ENCODE measurements around the gene MAMSTR.
"Not testable (repeated sequence)": the region's sequence is repeated elsewhere in the genome, so short reads cannot be mapped to it uniquely, and the experiment has no call there.

MAMSTR gene, protein sequence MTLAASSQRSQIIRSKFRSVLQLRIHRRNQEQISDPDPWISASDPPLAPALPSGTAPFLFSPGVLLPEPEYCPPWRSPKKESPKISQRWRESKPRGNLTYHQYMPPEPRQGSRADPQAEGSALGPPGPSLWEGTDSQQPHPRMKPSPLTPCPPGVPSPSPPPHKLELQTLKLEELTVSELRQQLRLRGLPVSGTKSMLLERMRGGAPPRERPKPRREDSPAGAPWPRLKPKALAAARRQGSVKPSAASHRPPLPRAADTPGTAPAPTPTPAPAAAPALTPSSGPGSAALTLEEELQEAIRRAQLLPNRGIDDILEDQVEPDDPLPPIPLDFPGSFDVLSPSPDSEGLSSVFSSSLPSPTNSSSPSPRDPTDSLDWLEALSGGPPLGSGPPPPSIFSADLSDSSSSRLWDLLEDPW

DNA sequence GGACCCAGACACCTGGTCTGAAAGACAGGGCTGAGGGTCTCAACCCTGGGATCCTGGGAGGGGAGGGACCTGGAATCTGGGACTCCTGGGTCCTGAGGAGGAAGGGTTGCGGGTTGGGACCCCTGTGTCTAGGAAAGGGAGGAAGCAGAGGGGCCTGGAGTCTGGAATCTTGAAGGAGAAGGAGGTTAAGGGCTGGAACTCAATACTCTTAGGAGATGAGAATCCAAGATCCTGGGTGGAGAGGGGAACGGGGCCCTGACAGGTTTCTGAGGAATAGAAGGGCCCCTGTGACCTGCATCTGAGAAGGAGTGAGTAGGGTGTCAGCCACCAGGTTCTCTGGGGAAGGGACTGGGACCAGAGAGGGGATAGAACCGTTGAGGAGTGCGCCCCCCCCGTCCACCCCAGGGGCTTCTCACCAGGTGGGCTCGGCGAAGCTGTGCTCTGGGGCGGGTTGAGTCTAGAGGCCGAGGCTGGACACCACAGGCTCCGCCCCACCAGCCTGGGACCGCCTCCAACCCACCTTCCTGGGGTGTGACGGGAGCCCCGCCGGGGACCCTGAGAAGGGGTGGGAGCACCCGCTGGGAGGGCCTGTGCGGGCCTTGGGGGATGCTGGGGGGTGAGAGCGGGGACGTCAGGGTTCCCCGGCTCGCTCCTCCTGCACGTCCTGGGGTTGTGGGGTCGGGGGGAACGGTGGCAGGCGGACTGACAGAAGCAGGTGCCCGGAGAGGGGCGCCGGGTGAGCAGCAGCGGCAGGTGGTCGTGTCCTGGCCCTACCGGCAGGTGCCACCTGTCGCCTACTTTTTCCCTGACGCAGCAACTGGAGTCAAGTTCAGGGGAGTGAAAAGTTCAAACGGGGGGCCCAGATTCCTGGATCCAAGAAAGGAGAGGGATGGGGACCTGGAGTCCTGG, at the start of gene MAMSTR:
Gene MAMSTR (minus strand): TSS at position 463 of the 909 bp plus-strand sequence. CDS start 694 bp downstream, outside the sequence.
- no peak for DNase-seq

DNA sequence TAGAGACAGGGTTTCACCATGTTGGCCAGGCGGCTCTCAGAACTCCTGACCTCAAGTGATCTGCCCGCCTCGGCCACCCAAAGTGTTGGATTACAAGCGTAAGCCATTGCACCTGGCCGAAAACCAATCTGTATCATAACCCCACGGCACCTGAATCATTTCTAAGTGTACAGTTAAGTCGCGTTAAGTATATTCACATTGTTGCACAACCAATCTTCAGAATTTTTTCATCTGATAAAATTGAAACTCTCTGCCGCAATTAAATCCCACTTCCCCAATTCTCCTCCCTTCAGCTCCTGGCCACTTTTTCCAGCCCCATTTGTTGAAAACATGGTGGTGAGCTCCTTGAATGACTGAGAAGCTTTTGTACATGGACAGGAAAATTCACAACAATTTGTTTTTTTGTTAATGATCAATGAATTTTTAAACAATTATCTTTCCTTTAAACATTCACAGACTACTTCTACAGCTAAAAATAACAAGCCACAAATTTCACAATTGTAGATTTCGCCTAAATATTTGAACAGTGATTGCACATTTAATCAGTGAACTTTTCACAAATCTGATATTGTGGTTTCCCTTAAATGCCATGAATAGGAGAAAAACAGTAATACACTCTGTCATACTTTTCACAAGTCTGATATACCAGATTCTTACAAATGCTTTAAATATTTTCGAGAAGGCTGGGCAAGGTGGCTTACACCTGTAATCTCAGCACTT, 49.6 kb upstream of the MAMSTR start:
- DNase-seq, result no peak

DNA sequence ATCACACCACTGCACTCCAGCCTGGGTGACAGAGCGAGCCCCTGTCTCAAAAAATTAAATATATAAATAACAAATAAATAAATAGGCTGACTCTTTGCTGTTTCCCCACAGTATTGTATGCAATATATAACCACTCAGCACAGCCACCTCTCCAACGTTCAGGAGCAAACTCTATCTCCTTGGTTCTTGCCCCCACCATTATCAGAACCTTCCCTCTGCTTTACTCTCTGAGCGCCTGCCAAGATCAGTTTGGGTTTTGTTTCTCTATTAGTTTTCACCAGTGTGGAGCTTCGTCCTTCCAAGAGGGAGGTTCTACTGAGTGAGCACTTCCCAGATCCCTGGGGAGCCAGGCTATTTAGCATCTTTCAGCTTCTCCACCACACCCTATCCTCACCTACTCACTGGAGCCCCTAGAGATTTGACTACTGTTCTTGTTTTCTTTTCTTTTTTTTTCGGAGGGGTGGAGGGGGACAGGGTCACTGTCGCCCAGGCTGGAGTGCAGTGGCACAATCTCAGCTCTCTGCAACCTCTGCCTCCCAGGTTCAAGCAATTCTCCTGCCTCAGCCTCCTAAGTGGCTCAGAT, 48.7 kb upstream of the MAMSTR start:
- not testable (repeated sequence) for DNase-seq

DNA sequence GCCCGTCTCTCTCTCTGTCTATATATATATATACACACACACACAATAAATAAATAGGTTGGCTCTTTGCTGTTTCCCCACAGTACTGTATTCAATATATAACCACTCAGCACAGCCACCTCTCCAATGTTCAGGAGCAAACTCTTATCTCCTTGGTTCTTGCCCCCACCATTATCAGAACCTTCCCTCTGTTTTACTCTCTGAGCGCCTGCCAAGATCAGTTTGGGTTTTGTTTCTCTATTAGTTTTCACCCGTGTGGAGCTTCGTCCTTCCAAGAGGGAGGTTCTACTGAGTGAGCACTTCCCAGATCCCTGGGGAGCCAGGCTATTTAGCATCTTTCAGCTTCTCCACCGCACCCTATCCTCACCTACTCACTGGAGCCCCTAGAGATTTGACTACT, 46.3 kb upstream of the MAMSTR start:
- not testable (repeated sequence) for DNase-seq

DNA sequence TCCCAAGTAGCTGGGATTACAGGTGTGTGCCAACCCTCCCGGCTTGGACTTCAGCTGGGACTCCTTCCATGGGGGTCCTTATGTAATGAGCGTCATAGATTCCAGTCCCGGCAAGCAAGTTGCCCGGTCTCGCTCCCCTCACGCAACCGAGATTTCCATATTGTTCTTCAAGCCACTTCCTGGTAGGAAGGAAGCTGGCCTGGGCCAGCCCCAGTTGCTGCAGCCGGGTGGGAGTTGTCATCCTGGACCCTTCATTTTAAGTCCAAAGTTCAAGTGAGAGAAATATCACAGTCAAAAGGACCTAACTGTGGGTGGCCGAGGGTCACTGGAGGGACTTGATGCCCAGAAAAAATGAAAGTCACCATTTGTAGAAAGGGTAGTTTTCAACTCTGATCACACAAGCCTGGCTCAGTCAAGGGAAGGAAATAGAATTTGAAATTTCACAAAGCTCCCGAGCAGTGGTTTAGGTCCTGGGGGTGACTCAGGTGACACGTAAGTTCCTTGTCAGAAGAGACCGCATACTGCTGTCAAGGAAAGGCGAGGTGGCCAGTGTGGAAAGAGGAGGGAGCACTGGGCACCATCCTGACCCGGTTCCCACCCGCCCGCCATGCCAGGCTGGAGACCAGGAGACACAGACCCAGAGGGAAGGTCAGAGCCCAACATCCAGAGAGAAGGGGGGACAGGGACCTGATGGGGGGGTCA, 41.1 kb upstream of the MAMSTR start:
- no peak for DNase-seq

DNA sequence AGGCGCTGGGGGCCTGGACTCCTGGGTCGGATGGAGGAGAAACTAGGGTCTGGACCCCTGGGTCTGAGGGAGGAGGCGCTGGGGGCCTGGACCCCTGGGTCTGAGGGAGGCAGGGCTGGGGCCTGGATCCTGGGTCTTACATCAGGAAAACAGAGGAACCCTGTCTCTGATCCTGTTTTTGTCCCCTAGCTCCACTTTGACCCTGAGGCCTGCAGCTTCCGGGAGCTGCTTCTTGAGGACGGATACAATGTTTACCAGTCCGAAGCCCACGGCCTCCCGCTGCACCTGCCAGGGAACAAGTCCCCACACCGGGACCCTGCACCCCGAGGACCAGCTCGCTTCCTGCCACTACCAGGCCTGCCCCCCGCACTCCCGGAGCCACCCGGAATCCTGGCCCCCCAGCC, 38.2 kb upstream of the MAMSTR start:
- DNase-seq, result no peak

DNA sequence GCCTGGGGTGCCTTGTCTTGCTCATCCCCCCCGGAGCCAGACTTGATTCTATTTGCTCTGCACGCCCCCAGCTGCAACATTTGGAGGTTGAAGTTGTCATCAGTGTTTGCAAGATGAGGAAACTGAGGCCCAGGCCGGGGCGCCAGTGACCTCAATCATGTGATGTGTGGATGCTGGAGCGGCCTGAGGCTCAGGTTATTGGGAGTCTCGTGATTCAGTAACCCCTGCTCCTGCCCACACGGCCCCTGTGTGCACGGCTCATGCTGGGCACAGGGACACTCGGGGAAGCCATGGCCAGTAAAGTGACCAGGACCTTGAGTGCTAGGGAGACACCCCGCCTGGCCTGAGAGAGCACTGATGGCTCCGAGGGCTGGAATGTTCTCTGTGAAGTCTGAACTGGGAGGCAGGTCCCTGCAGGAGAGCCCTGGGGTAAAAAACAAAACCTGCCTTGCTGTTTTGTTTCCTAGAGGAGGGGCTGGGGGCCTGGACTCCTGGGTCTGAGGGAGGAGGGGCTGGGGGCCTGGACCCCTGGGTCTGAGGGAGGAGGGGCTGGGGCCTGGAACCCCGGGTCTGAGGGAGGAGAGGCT, 37.7 kb upstream of the MAMSTR start:
- no peak for DNase-seq

DNA sequence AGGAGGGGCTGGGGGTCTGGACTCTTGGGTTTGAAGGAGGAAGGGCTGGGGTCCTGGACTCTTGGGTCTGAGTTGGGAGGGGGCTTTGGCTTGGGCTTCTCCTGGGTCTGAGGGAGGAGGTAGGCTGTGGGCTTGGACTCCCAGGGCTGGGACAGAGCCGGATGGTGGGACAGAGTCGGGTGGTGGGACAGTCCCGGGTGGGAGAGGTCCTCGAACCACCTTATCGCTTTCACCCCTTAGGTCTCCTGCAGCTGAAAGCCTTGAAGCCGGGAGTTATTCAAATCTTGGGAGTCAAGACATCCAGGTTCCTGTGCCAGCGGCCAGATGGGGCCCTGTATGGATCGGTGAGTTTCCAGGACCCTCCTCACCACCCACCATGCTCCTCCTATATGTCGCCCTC, 37.2 kb upstream of the MAMSTR start:
- DNase-seq, result no peak

DNA sequence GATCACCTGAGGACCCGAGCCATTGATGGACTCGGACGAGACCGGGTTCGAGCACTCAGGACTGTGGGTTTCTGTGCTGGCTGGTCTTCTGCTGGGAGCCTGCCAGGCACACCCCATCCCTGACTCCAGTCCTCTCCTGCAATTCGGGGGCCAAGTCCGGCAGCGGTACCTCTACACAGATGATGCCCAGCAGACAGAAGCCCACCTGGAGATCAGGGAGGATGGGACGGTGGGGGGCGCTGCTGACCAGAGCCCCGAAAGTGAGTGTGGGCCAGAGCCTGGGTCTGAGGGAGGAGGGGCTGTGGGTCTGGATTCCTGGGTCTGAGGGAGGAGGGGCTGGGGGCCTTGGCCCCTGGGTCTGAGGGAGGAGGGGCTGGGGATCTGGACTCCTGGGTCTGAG, 36.7 kb upstream of the MAMSTR start:
- DNase-seq, result no peak

DNA sequence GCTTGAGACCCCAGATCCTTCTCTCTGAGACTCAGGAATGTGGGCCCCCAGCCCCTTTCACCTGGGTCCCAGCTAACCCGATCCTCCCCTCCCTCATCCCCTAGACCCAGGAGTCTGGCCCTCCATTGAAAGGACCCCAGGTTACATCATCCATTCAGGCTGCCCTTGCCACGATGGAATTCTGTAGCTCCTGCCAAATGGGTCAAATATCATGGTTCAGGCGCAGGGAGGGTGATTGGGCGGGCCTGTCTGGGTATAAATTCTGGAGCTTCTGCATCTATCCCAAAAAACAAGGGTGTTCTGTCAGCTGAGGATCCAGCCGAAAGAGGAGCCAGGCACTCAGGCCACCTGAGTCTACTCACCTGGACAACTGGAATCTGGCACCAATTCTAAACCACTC, 36.3 kb upstream of the MAMSTR start:
- no peak for DNase-seq

DNA sequence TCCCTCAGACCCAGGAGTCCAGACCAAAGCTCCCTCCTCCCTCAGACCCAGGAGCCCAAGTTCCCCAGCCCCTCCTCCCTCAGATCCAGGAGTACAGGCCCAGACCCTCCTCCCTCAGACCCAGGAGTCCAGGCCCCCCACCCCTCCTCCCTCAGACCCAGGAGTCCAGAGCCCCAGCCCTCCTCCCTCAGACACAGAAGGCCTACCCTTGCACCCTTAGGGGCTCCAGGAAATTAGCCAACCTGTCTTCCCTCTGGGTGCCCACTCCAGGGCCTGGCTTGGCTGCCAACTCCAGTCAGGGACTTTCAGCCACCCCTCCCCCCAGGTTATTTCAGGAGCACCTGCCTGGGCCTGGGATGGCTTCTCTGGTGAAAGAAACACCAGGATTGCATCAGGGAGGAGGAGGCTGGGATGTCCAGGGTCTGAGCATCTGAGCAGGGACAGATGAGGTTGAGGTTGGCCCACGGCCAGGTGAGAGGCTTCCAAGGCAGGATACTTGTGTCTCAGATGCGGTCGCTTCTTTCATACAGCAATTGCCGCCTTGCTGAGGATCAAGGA, 35.6 kb upstream of the MAMSTR start, which contains the start of gene FGF21:
Gene FGF21 (plus strand): TSS at position 441 of the 558 bp plus-strand sequence. CDS start 713 bp downstream, outside the sequence.
- no peak for DNase-seq

DNA sequence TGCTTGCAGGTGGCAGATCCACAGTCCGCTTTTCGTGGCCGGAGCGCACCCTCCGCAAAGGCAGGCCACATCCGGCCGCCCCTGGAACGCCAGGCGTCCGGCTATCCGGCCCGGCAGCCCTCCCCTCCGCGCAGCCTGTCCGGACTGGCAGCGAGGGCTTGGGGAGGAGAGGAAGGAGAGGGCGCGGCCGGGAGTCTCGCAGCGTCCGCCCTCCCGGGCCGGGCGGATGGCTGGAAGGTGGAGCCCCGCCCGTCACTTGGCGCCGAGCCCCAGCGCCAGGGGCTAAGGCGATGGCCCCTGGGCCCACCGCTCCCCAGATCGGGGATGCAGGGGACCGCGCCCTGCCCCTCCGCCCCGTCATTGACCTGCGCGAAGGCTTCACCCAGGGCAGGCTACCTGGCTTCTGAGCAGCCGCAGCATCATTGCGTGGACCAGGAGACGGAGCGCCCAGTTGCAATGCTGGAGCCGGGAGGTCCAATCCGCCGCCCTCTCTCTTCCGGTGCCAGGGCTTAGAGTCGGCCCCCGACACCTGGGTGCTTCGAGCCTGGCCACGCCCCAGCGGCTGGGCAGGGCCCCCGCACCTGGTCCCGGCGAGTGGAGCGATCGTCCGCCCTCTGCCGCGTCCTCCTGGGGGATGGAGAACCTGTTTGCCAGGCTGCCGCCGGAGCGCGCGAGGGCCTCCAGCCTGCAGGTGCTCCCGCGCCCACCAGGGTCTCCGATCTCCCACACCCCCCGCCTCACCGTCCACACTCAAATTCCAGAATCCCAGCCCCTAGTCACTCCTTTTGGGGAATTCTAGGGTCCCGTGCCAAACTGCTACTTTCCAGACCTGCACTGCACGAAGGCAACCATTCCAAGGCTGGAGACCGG, 33.2 kb upstream of the MAMSTR start, which contains the start of gene FUT1:
Gene FUT1 (minus strand): TSS at position 146 of the 870 bp plus-strand sequence. CDS start 1,360 bp downstream, outside the sequence.
- no peak for DNase-seq

DNA sequence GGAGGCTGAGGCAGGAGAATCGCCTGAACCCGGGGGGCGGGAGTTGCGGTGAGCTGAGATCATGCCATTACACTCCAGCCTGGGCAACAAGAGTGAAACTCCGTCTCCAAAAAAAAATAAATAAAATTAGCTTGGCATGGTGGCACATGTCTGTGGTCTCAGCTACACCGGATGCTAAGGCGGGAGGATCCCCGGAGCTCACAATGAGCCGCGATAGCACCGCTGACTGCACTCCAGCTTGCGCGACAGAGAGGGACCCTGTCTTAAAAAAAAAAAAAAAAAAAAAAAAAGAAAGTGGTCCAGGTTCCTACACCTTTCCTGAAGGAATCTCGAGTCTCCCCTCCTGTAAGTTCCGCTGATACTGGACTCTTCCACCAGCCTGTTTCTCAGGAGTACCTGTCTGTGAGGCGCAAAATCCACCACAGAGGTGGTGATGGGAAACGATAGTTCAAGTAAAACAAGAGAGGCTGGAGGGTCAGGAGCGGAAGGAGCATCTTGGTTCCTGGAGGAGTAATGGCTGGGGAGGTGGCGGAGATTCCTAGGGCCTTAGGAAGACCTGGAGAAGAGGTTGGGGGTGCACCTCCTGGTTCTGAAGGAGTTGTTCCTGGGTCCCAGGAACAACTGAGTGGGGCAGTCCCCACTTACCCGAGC, 32.4 kb upstream of the MAMSTR start:
- DNase-seq, result no peak

DNA sequence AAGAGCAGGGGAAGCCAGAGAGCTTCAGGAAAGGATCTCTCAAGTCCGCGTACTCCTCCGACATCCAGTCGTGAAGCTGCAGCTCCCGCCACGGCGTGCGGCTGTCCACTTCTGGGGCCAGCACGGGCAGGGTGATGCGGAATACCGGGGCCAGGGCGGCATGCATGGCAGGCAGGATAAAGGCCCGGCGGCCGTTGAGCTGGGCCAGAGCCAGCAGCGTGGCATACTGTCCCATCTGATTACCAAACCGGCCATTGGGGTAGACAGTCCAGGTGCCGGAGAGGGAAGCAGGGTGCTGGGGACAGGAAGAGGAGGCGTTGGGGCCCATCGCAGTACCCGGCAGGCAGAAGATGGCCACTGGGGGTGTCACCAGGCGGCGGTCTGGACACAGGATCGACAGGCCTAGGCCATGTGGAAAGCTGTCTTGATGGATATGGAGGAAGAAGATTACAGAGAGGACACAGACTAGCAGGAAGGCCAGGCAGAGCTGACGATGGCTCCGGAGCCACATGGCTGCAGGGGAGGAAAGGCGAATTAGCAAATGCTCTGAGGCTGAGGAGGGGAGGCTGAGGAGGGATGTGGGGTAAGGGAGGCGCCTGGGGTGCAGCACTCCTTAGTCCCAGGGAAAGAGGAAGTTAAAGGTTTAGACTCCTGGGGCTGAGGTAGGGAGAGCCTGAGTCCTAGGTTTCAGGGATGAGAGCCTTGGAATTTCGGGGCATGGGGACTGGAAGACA, 31.4 kb upstream of the MAMSTR start:
- DNase-seq, result no peak

DNA sequence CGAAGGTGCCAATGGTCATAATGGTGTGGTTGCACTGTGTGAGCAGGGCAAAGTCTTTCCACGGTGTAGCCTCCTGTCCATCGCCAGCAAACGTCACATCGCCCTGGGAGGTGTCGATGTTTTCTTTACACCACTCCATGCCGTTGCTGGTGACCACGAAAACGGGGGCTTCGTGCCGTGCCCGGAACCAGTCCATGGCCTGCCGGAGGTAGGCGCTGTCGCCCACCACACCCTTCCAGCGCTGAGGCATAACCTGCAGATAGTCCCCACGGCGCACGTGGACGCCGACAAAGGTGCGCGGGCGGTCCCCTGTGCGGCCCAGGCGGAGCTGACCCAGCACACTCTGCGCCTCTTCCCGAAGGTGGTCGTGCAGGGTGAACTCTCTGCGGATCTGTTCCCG, 30.8 kb upstream of the MAMSTR start:
- no peak for DNase-seq

DNA sequence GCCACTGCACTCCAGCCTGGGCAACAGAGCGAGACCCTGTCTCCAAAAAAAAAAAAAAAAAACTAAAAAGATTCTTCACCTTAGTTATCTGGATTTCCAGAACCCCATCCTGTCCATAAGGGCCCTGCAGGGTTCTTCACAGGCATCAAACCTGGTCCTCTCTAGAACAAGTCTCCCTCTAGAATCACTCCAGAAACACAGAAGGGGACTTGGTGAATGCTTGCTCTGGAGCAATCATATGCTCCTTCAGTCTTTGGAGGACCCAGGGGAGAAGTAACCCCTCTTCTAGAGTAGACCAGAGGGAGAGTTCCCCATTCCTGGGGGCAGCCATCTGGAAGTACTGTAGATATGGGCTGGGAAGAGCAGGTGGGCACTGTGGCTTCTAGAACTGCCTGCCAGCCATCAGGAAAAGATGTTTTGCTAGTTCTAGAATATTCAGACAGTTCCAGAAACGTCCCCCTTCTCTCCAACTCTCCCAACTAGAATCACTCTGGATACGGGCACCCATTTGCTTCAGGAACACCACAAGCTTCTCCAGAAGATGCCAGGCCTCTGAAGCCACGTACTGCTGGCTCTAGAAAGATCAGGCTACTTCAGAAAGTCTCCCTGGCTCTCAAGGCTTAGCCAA, 30.2 kb upstream of the MAMSTR start:
- DNase-seq, result no peak

DNA sequence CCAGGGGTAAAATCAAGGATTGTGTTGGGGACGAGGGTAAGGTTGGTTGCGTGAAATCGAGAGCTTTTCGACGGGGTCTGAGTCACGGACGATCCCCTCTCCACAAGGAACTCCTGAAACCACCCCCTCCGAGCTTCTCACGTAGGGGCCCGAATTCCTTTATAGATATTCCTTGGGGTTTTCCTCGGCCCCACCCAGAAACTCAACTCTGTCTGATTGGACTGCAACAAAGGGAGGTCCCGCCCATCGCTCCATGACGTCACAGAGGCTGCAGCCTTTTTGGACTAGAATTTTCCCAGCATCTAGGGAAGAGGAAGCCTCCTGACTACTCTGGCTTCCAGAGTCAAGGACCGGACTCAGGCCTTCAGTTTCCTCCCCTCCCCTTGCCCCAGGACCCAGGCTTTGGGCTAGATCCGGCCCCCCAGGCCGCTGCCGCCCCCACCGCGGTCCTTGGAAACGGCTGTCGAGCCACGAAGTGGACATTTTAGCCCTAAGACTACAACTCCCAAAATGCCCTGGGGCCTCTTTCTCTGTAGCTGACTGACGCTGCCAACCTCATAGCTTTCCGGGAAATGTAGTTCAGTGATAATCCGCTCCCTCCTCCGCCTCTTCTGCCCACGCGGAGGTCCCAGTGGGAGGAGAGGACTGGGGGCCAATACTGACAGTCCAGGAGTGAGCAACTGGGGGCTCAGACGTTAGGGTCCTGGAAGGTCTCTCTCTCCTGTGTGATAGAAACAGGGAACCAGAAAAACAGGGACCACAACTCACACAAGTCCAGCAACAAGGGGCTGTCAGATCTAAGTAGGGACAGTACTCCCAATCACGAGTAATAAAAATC, 27.4 kb upstream of the MAMSTR start, which contains the start of gene IZUMO1:
Gene IZUMO1 (minus strand): TSS at position 172 of the 838 bp plus-strand sequence. CDS start 1,050 bp downstream, outside the sequence.
- DNase-seq, result no peak
